ENCODE results near the gene ATAD5.

ATAD5 gene

GRCh38 chr17:30854146-30854545, 22.4 kb downstream of the ATAD5 start:
- H3K27ac ChIP-seq = no peak overlapping the region
- TF ChIP-seq ZFX (IDR thresholded peaks at IDR 0.05) = no peak
- TF ChIP-seq CTCF (conservative IDR thresholded peaks at IDR 0.05) = no peak

DNA sequence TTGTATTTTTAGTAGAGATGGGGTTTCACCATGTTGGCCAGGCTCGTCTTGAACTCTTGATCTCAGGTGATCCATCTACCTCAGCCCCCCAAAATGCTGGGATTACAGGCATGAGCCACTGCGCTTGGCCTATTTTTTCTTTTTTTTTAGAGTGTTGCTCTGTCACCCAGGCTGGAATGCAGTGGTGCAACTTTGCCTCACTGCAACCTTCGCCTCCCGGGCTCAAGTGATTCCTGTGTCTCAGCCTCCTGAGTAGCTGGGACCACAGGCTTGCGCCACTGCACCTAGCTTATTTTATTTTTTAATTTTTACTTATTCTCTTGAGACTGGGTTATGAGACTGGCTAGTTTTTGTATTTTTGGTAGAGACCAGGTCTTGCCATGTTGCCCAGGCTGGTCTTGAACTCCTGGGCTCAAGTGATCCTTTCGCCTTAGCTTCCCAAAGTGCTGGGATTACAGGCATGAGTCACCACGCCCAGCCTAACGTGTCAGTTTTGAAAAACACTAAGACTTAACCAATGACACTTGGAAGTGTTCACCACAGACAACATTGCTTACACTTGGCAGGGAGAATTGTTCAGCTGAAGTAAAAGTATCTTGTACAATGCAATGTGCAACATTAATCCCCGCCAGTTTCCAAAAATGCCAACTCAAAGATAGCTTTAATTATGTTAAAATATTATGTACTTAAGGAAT, 26.9 kb downstream of the ATAD5 start:
- no peak for TF ChIP-seq CTCF (conservative IDR thresholded peaks at IDR 0.05)
- no peak for TF ChIP-seq ZFX (IDR thresholded peaks at IDR 0.05)
- no peak overlapping the region for H3K27ac ChIP-seq

- TF ChIP-seq ZFX (IDR thresholded peaks at IDR 0.05) (no peak), CTCF (conservative IDR thresholded peaks at IDR 0.05) (no peak)
- H3K27ac ChIP-seq = no peak overlapping the region
These were observed 32.9 kb downstream of the ATAD5 start for GRCh38 chr17:30864636-30865035.

DNA sequence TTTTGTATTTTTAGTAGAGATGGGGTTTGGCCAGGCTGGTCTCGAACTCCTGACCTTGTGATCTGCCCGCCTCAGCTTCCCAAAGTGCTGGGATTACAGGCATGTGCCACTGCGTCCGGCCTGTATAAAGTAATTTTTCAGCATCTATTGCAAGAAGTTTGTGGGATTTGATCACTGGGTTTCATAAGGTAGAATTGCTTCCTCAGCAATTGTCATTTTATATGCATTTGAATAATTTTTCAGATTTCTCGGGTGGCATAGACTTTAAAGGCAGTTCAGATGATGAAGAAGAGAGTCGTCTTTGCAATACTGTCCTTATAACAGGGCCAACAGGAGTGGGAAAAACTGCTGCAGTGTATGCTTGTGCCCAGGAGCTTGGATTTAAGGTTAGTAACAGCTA, 37.2 kb downstream of the ATAD5 start:
- no peak overlapping the region for H3K27ac ChIP-seq
- TF ChIP-seq CTCF (conservative IDR thresholded peaks at IDR 0.05) = no peak
- TF ChIP-seq ZFX (IDR thresholded peaks at IDR 0.05) = no peak

- no peak for TF ChIP-seq CTCF (conservative IDR thresholded peaks at IDR 0.05)
- no peak overlapping the region for H3K27ac ChIP-seq
These were observed 54.4 kb downstream of the ATAD5 start for GRCh38 chr17:30886187-30886586.

GRCh38 chr17:30894236-30894635, 62.5 kb downstream of the ATAD5 start:
- H3K27ac ChIP-seq = no peak overlapping the region
- TF ChIP-seq CTCF (conservative IDR thresholded peaks at IDR 0.05) = no peak
- no peak for TF ChIP-seq ZFX (IDR thresholded peaks at IDR 0.05)

- H3K27ac ChIP-seq = no peak overlapping the region
- no peak for TF ChIP-seq CTCF (conservative IDR thresholded peaks at IDR 0.05)
- TF ChIP-seq ZFX (IDR thresholded peaks at IDR 0.05) = no peak
These were observed 65.5 kb downstream of the ATAD5 start for GRCh38 chr17:30897311-30897710.

All from C4-2B (cell line).